IMR-90 (cell line): ENCODE results near the gene RIMOC1. TPM values are rescaled to one million over a fixed set of nuclear protein-coding genes. Genes with fewer than 3 reads are reported as not detected.

ENCODE experiments used
- ATAC-seq: fragments of 200-7000 bp; cut with Tn5 transposase; 2 replicates; pipeline ENCODE4 v1.9.1; 2020; ENCODE audit warnings: low read depth, mild to moderate bottlenecking, moderate library complexity
- BruUV-seq: library from RNA; stranded (reverse); fragments of 400-500 nt; replicated peaks from 2 replicates; lab custom pipeline; 2021; lab: Mats Ljungman, UMichigan
- CTCF ChIA-PET: fragments of 300-600 bp; formaldehyde crosslinking; extraction: SDS; loops from one replicate; lab custom pipeline; 2021; ENCODE audit warnings: antibody characterized with exemption; lab: Yijun Ruan, JAX
- POLR2A ChIA-PET: fragments of 300-600 bp; sonication (Branson Sonifier 250); formaldehyde crosslinking; loops from one replicate; lab custom pipeline; 2022; ENCODE audit warnings: antibody characterized with exemption; ENCODE audit not compliant: unreplicated experiment; lab: Charles Lee
- DNase-seq: peaks from one replicate; pipeline ENCODE4 v3.0.0; 2013
- H2AFZ ChIP-seq: replicated peaks from 2 replicates; pipeline ENCODE3; 2013; ENCODE audit warnings: low read length, mild to moderate bottlenecking; ENCODE audit not compliant: poor library complexity
- H2AK5ac ChIP-seq: 2 replicates; pipeline ENCODE4 v1.6.1; 2013; ENCODE audit warnings: low read depth, low read length, inconsistent platforms
- H2AK9ac ChIP-seq: replicated peaks from 2 replicates; pipeline ENCODE3; 2013; ENCODE audit warnings: mild to moderate bottlenecking, low read depth, low read length, moderate library complexity; ENCODE audit not compliant: poor library complexity
- H2BK120ac ChIP-seq: 2 replicates; pipeline ENCODE4 v1.6.1; 2013; ENCODE audit warnings: low read depth, low read length, inconsistent platforms
- H2BK15ac ChIP-seq: 3 replicates; pipeline ENCODE4 v1.6.1; 2013; ENCODE audit warnings: low read depth, low read length, inconsistent platforms
- H2BK20ac ChIP-seq: 2 replicates; pipeline ENCODE4 v1.6.1; 2013; ENCODE audit warnings: low read depth, mild to moderate bottlenecking, inconsistent platforms, low read length, moderate library complexity
- H2BK5ac ChIP-seq: 2 replicates; pipeline ENCODE4 v1.6.1; 2013; ENCODE audit warnings: mild to moderate bottlenecking, low read depth, low read length, inconsistent platforms; ENCODE audit not compliant: poor library complexity, severe bottlenecking
- H3K14ac ChIP-seq: replicated peaks from 2 replicates; pipeline ENCODE4 v1.6.1; 2013; ENCODE audit warnings: low read depth, low read length, inconsistent platforms
- H3K18ac ChIP-seq: 2 replicates; pipeline ENCODE4 v1.6.1; 2013; ENCODE audit warnings: low read depth, low read length, control low read depth
- H3K23ac ChIP-seq: 2 replicates; pipeline ENCODE4 v1.6.1; 2013; ENCODE audit warnings: low read depth, low read length, inconsistent platforms
- H3K27ac ChIP-seq: 2 replicates; pipeline ENCODE4 v1.5.1; 2013; ENCODE audit warnings: mild to moderate bottlenecking, control low read depth, low read length; ENCODE audit not compliant: insufficient read depth
- H3K27me3 ChIP-seq: 2 replicates; pipeline ENCODE4 v1.6.1; 2013; ENCODE audit warnings: low read length; ENCODE audit not compliant: control insufficient read depth, insufficient read depth
- H3K36me3 ChIP-seq: 2 replicates; pipeline ENCODE4 v1.6.1; 2013; ENCODE audit warnings: low read length, mixed read lengths; ENCODE audit not compliant: control insufficient read depth, insufficient read depth
- H3K4ac ChIP-seq: 2 replicates; pipeline ENCODE4 v1.6.1; 2013; ENCODE audit warnings: low read depth, low read length, inconsistent platforms
- H3K4me1 ChIP-seq: 2 replicates; pipeline ENCODE4 v1.6.1; 2013; ENCODE audit warnings: low read length, mixed read lengths; ENCODE audit not compliant: control insufficient read depth, insufficient read depth
- H3K4me2 ChIP-seq: 2 replicates; pipeline ENCODE4 v1.6.1; 2013; ENCODE audit warnings: low read depth, mild to moderate bottlenecking, control low read depth, low read length, moderate library complexity
- H3K4me3 ChIP-seq: 2 replicates; pipeline ENCODE4 v1.5.1; 2013; ENCODE audit warnings: low read depth, mild to moderate bottlenecking, control low read depth, low read length, moderate library complexity; ENCODE audit not compliant: insufficient read depth
- H3K56ac ChIP-seq: 2 replicates; pipeline ENCODE4 v1.6.1; 2013; ENCODE audit warnings: low read length, inconsistent platforms; ENCODE audit not compliant: insufficient read depth; ENCODE audit errors: extremely low read depth
- H3K79me1 ChIP-seq, 2 experiments: 2 replicates each; pipeline ENCODE4 v1.6.1; 2013; ENCODE audit warnings: low read length in 2 of 2, inconsistent platforms in 1 of 2, low read depth in 1 of 2
- H3K9ac ChIP-seq: 2 replicates; pipeline ENCODE4 v1.6.1; 2013; ENCODE audit warnings: low read depth, low read length, control low read depth
- H3K9me1 ChIP-seq: 2 replicates; pipeline ENCODE4 v1.6.1; 2013; ENCODE audit warnings: low read length, inconsistent platforms; ENCODE audit not compliant: insufficient read depth
- H3K9me3 ChIP-seq: 2 replicates; pipeline ENCODE4 v1.6.1; 2013; ENCODE audit warnings: low read length; ENCODE audit not compliant: control insufficient read depth, insufficient read depth
- H4K20me1 ChIP-seq: 2 replicates; pipeline ENCODE4 v1.6.1; 2013; ENCODE audit warnings: low read length, inconsistent platforms; ENCODE audit not compliant: insufficient read depth
- H4K5ac ChIP-seq: 2 replicates; pipeline ENCODE4 v1.6.1; 2013; ENCODE audit warnings: mild to moderate bottlenecking, low read depth, low read length, control low read depth
- H4K8ac ChIP-seq, 2 experiments: 2 replicates each; pipeline ENCODE4 v1.6.1; 2013; ENCODE audit warnings: low read depth in 2 of 2, low read length in 2 of 2, control low read depth in 1 of 2, inconsistent platforms in 1 of 2
- H4K91ac ChIP-seq: 2 replicates; pipeline ENCODE4 v1.6.1; 2013; ENCODE audit warnings: low read depth, low read length, inconsistent platforms; ENCODE audit not compliant: insufficient read depth
- MAFK ChIP-seq: IDR thresholded peaks from 2 replicates; pipeline ENCODE4 v1.6.1; 2012; ENCODE audit warnings: low read depth, low read length, improper control_type of control experiment
- POLR2A ChIP-seq: IDR thresholded peaks from 2 replicates; pipeline ENCODE4 v1.6.1; 2012; ENCODE audit warnings: mild to moderate bottlenecking, low read depth, low read length
- WGBS, 2 experiments: methylation state at CpG; one replicate each; pipeline versions ENCODE4 v1.1.5 to v1.1.7; 2013; ENCODE audit warnings: missing lambda C conversion rate in 2 of 2; ENCODE audit not compliant: insufficient read length in 1 of 2; ENCODE audit errors: extremely low coverage in 2 of 2; 5-methylcytosine and 5-hydroxymethylcytosine counted together
- dilution Hi-C: fragments of 300-500 bp; cut with HindIII; formaldehyde crosslinking; loops from one replicate; pipeline ENCODE4 v1.14.3; 2018; ENCODE audit warnings: low sequenced_read_pairs; ENCODE audit not compliant: unreplicated experiment
- in situ Hi-C: fragments of 300-500 bp; cut with MboI; formaldehyde crosslinking; loops from 3 replicates; pipeline ENCODE4 v1.14.3; 2019; ENCODE audit warnings: low sequenced_read_pairs, inconsistent platforms, mixed read lengths
- intact Hi-C: fragments of 100-400 bp; cut with micrococcal nuclease; formaldehyde crosslinking; loops from 2 replicates; pipeline ENCODE4 v1.10.0; 2022
- polyA plus RNA-seq, 3 experiments: library from polyadenylated mRNA; depleted of rRNA; stranded (reverse); fragments of >200 nt; gene quantifications; 2 replicates each; pipeline ENCODE4 v1.2.3, GENCODE V29; 2012; ENCODE audit warnings: low replicate concordance in 1 of 3
- total RNA-seq: library from RNA; depleted of rRNA; stranded (reverse); fragments of >200 nt; gene quantifications from 2 replicates; pipeline ENCODE4 v1.2.3, GENCODE V29; 2012

RIMOC1 gene
- total and polyA plus RNA-seq, 2 of the 4 experiments (the other 2 are of a cell fraction), result 4.1 to 9.0 TPM

DNA sequence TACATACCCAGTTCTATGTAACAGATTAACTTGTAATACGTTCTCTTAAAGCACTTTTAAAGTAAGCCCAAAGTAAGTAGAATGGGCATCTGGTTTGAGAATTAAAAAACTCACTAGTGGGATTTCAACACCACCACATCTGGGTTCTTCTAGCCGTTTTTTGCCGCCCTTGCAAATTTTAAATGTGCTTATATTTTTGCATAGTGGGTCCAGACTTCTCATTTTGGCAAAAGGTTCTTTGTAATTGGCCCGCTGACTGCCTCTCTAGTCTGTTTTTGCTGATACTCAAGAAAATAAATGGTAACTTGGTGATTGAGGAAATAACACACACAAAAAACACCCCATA lies 20.4 kb downstream of the RIMOC1 start:
- H3K4me3 ChIP-seq, result peak overlapping the region; percentile 67; the same call in 1 of the 2 replicates
- H2BK5ac ChIP-seq, result peak overlapping the region; percentile 23
- dilution Hi-C loops (no loop called here), intact Hi-C loops (loop anchor here (2.0 kb wide), 1 partner anchor 20 kb away; the partner anchor contains the start of gene RIMOC1), in situ Hi-C loops (no loop called here)
- peak overlapping the region; percentile 95 for H4K5ac ChIP-seq
- H3K4ac ChIP-seq, result peak overlapping the region; percentile 76
- no peak overlapping the region for H3K23ac ChIP-seq
- peak overlapping the region; percentile 68 for H3K4me2 ChIP-seq
- peak overlapping the region; percentile 98 for H4K8ac ChIP-seq
- H2AFZ ChIP-seq, result peak overlapping the region; percentile 95
- peak overlapping the region; percentile 25; the same call in 1 of the 3 replicates for H2BK15ac ChIP-seq
- POLR2A ChIA-PET, result no interaction called here
- H4K91ac ChIP-seq, result peak overlapping the region; percentile 38
- no peaks in the 10 kb centered on the region for H3K9me3 ChIP-seq
- WGBS, 2 experiments, result no CpG with 5 or more reads among the region's 4 CpGs
- H3K9me1 ChIP-seq, result no peaks in the 10 kb centered on the region
- H3K27ac ChIP-seq, result peak overlapping the region; percentile 26
- H4K20me1 ChIP-seq, result no peaks in the 10 kb centered on the region
- DNase-seq, result no peak
- H2AK9ac ChIP-seq, result no peak overlapping the region
- H3K79me1 ChIP-seq, result peaks cover 0 to 6% of the 10 kb centered on the region in 2 experiments; a peak in 1 of 4 replicates
- no TSS peak for BruUV-seq
- TF ChIP-seq POLR2A (no peak), MAFK (peak; percentile 98)
- H3K36me3 ChIP-seq, result peaks cover 2% of the 10 kb centered on the region; the same call in 1 of the 2 replicates
- H3K4me1 ChIP-seq, result no peaks in the 10 kb centered on the region; the same call in 1 of the 2 replicates
- CTCF ChIA-PET, result interaction anchor here (1.1 kb wide), 1 partner anchor 68 kb away, joined by 3 read pairs; no protein-coding TSS in a partner anchor
- peak overlapping the region; percentile 72 for H3K14ac ChIP-seq
- peak overlapping the region; percentile 74 for H3K56ac ChIP-seq
- no peak overlapping the region for H2BK20ac ChIP-seq
- H2AK5ac ChIP-seq, result no peak overlapping the region
- H2BK120ac ChIP-seq, result no peak overlapping the region
- ATAC-seq, result no peak
- H3K9ac ChIP-seq, result peak overlapping the region; percentile 37
- H3K27me3 ChIP-seq, result no peaks in the 10 kb centered on the region
- H3K18ac ChIP-seq, result peak overlapping the region; percentile 10; the same call in 1 of the 2 replicates
